H54 (cell line): Measurements from ENCODE around the gene ELMO3.

Experiments
- DNase-seq: peaks from one replicate; pipeline ENCODE4 v3.0.0; 2011; ENCODE audit warnings: low spot score, mixed read lengths; ENCODE audit not compliant: insufficient read length
- FAIRE-seq: peaks from 3 replicates; lab custom pipeline; 2011; peaks lifted over from hg19 to GRCh38; lab: Jason Lieb, UNC
- POLR2A ChIP-seq: IDR thresholded peaks from 2 replicates; pipeline ENCODE4 v1.6.1; 2011; ENCODE audit warnings: low read depth, mild to moderate bottlenecking, low read length

The ELMO3 gene

DNA sequence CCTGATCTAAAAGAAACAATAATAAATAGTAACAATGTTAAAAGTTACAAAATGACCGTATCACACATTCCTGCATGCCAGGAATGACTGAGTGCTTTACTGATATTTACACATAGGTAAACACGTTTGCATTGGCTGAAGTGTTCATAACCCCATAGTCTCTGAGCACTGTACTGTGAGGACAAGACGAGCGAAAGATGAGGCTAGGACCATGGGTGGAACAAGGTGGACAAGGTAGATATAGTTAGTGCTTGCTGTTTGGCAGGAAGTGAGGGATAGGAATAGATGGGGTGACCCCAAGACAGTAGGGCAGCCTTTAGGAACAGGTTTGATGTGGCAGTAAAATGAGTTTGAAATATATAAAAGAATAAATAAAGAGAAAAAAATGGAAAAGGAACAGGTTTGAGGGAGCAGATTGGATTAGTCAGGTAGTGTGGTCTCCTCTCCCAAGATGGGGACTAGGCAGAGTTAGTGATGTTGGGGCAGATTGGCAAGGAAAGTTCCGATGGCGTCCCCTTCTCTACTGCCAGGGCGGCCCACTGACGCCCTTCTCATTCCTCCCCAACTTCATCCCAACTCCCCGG, 7.4 kb upstream of the ELMO3 start:
- no peak for FAIRE-seq
- DNase-seq = no peak
- TF ChIP-seq POLR2A = no peak

GRCh38 chr16:67191995-67192681, 6.8 kb upstream of the ELMO3 start, which contains the start of gene E2F4:
Gene E2F4 (plus strand): TSS chr16:67192155. CDS start chr16:67192228, 73 bp downstream.
- TF ChIP-seq POLR2A = peak; percentile 73
- DNase-seq (peak; percentile 96), FAIRE-seq (no peak)

DNA sequence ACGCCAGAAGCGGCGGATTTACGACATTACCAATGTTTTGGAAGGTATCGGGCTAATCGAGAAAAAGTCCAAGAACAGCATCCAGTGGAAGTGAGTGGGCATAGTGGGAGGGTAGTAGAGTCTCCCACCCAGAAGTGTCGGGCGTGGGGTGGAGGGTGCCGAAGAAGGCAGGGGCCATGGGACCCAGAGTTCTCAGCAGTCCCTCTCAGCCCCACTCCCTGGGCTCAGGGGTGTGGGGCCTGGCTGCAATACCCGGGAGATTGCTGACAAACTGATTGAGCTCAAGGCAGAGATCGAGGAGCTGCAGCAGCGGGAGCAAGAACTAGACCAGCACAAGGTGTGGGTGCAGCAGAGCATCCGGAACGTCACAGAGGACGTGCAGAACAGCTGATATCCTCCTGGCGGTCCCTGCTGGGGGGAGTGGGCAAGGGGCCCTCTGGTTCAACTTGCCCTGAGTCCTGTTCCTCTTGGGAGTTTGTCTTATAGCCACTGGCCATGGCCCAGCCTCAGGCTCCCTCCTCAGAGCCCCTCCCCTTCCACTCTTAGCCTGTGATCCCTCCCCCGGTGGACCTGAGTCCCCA, 6.1 kb upstream of the ELMO3 start:
- TF ChIP-seq POLR2A = no peak
- no peak for FAIRE-seq
- no peak for DNase-seq

- DNase-seq (no peak), FAIRE-seq (no peak)
- TF ChIP-seq POLR2A = no peak
These were observed 5.4 kb upstream of the ELMO3 start for GRCh38 chr16:67193536-67193935.

DNA sequence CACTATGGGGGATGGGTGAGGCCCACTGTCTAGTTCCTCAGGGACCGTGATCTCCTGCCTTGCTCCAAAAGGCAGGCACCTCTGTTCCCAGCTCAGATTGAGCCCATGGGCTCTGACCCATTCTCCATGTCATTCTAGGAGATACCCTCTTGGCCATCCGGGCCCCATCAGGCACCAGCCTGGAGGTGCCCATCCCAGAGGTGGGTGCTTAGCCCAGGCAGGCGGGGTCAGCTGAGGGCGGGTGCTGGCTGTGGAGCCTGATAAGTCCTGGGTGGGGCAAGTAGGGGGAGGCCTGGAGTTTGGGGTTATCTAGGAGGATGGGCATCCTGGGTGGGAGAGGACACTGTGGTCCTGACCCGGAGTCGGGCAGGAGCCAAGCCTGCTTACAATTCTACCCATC, 4.7 kb upstream of the ELMO3 start:
- DNase-seq = no peak

GRCh38 chr16:67195676-67196075, 3.3 kb upstream of the ELMO3 start:
- DNase-seq = no peak
- no peak for TF ChIP-seq POLR2A
- FAIRE-seq = no peak

More for the DNA sequence above, 4.7 kb upstream of the ELMO3 start:
- FAIRE-seq = no peak
- TF ChIP-seq POLR2A = no peak

GRCh38 chr16:67196881-67197280, 2.0 kb upstream of the ELMO3 start:
- no peak for FAIRE-seq
- DNase-seq = no peak
- no peak for TF ChIP-seq POLR2A

GRCh38 chr16:67197704-67198103, 1.2 kb upstream of the ELMO3 start:
- DNase-seq (no peak), FAIRE-seq (no peak)
- TF ChIP-seq POLR2A = no peak

- no peak for FAIRE-seq
- DNase-seq = no peak
- no peak for TF ChIP-seq POLR2A
These were observed 645 bp upstream of the ELMO3 start for GRCh38 chr16:67198238-67198734.

- FAIRE-seq = no peak
- no peak for TF ChIP-seq POLR2A
- DNase-seq = no peak
These were observed 872 bp downstream of the ELMO3 start for GRCh38 chr16:67199808-67200198.

DNA sequence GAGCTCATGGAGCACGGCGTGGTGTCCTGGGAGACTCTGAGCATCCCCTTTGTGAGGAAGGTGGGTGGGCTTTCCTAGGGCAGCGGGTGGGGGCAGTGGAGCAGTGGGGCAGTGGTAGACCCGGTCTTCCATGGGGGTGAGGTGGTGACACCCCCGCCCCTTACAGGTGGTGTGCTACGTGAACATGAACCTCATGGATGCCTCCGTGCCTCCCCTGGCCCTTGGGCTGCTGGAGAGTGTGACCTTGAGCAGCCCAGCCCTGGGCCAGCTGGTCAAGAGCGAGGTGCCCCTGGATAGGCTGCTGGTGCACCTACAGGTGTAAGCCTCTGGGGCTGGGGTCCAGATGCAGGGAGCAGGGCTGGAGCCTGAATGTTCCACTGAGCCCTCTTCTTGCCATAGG, 1.6 kb downstream of the ELMO3 start:
- DNase-seq (no peak), FAIRE-seq (no peak)
- no peak for TF ChIP-seq POLR2A

GRCh38 chr16:67201411-67202345, 2.7 kb downstream of the ELMO3 start:
- FAIRE-seq = no peak

DNA sequence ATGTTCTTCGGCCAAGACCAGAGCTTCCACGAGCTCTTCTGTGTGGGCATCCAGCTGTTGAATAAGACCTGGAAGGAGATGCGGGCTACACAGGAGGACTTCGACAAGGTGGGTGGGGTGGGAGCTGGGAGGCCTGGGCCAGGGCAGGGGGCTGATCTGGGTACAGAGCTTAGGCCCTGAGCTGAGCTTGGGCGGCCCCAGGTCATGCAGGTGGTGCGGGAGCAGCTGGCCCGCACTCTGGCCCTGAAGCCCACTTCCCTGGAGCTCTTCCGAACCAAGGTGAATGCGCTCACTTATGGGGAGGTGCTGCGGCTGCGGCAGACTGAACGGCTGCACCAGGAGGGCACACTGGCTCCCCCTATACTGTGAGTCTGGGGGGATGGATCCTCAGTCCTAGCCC, 3.5 kb downstream of the ELMO3 start:
- DNase-seq = no peak
- no peak for FAIRE-seq
- TF ChIP-seq POLR2A = no peak

More at GRCh38 chr16:67201411-67202345, 2.7 kb downstream of the ELMO3 start:
- TF ChIP-seq POLR2A = no peak
- DNase-seq = no peak
